HG03064 (cell line): ENCODE measurements around the gene MTG2.
A peak's percentile ranks its signal among the peaks of the same experiment; 100 is the strongest.

Experiments used
- ATAC-seq: cut with Tn5 transposase; IDR thresholded peaks from one replicate; pipeline ENCODE4 v1.9.1; 2021; ENCODE audit warnings: low read depth; ENCODE audit not compliant: unreplicated experiment

MTG2 gene

GRCh38 chr20:62201173-62202082 is 18.6 kb downstream of the MTG2 start:
- peak; percentile 67 for ATAC-seq

- ATAC-seq = peak; percentile 44
Observed at GRCh38 chr20:62202083-62202395, 19.2 kb downstream of the MTG2 start.

DNA sequence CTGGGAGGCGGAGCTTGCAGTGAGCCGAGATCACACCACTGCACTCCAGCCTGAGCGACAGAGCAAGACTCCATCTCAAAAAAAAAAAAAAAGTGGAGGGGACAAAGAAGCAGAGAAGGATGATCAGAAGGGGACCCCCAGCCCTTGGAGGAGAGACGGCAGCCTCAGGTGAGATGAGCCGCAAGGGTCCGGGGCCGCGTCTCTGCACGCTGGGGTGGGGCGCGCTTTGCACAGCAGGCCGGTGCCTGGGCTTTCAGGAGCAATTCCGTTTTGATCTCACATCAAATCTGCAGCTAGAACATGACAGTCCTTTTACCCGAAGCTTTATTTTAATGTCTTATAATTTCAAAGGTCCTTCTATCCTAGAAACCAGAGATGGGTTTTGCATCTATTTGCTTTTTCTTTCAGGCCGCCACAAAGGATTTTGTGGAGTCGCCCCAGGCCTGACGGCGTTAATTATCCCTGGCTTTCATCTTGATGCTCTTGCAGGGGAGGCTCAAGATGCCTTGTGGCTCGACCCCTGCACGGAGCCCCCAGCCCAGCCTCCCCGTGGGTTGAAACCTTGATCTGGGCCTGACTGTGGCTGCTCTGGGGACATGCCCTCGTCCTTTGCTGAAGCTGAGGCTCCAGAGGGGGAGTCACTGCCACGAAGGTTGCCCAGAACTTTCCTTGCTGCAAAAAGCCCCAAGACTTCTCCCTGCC is 20.0 kb downstream of the MTG2 start:
- ATAC-seq = no peak

GRCh38 chr20:62203378-62204030 is 20.7 kb downstream of the MTG2 start:
- no peak for ATAC-seq

DNA sequence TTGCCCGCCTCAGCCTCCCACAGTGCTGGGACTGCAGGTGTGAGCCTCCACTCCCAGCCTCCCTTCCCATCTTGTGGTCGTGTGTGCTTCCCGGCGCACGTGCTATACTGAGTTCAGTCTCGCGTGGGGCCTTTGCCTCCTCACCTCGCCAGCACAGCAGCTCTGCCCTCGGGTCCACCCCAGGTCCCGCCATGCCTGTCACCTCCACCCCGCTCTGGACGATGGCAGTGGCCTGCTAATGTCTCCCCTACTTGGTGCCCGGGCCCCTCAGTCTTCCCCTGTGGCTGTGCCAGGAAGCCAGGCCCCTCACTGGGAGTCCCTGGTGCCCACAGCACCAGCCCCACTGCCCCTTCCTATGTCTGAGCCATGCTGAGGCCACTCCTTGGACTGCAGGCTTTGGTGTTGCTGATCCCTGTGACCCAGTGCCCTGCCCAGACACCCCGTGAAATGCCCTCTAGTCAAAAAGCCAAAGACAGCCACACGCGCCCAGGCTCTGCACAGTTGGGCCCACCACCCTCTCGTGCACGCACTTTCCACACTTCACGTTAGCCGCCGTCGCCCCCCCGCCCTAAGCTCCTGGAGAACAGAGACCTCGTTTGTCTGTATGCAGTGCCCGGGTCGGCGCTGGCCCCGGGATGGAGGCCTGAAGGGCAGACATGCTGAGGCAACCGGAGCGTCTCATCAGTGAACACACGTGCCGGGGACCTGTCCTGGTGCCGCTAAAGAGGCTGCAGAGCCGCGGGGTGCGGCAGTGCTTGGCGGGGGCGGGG is 23.0 kb downstream of the MTG2 start:
- ATAC-seq = no peak

DNA sequence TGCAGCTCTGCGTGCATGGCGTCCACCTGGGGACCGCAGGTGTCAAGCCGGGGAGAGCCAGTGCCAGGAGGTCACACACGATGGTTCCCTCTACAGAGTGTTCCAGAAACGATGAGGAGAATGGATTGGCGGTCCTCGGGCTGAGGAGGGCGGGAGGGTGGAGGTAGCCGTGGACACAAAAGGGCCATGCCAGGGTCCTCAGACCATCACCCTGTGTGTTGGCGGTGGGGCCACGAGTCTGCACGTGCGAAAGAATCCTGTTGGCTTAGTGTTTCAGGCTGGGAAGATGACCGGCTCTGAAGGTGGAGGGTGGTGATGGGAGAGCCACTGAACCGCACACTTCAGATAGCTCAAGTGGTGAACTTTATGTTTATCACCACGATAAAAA is 23.6 kb downstream of the MTG2 start:
- ATAC-seq = no peak

GRCh38 chr20:62208061-62208794 is 25.4 kb downstream of the MTG2 start:
- ATAC-seq = no peak

DNA sequence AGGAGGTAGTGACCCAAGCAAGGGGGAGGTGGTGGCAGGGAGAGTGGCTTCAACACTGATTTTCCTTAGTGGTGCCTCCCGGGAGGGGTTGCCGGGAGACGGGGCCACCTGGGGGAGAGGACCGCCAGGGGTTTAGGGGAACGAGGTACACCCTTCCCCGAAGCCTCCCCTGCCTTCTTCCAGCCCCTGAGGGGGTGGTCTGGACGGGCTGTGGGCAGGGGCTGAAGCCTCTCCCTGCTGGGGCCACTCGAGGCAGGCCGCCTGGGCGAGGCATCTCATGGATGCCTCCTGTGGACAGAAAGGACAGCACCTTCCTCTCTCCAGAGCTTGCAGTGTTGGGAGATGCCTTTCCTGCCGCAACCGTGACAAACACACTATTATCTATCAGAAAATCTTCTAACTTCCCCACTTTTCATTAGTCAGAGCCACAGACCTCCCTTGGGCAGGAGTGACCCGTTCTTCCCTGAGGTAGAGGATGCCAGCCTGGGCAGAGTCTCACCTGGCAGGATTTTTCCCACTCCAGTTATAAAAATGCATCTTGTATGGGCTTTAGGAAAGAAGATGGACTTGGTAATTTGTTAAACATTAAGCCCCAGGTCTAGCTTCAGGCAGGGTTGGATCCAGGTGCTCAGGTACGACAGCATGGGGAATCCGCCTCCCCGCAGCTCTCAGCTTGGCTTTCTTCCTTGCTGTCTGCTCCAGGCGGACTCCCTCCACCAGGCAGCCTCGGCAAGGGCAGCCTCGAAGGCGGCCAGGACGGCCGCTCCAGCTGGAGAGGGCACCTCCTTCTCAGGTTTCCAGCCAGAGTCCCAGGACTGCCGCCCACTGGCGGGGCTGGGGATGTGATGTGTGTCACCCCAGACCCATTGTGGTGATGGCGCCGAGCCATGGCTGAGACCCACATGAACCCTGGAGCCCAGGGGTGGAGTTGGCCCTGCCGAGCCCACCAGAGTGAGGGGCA is 26.2 kb downstream of the MTG2 start:
- no peak for ATAC-seq

GRCh38 chr20:62209850-62210495 is 27.1 kb downstream of the MTG2 start:
- ATAC-seq = no peak

- no peak for ATAC-seq
Observed at GRCh38 chr20:62210496-62210855, 27.6 kb downstream of the MTG2 start.

DNA sequence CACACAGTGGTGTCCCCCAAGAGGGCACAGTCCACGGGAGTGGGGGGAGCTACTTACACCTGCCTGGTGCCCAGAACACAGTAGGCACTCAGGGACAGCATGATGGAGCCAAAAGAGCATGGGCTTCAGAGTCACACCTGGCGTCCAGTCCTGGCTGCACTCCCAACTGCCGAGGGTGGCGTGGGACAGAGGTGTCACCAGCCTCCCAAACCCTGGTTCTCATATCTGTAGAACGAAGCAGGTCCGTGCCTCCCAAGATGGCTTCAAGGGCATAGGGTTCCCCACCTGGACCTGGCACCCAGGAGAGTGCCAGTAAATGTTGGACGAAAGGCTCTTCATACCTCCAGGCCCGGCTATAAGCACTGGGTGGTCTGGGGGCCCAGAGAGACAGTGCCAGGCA is 28.4 kb downstream of the MTG2 start:
- no peak for ATAC-seq

DNA sequence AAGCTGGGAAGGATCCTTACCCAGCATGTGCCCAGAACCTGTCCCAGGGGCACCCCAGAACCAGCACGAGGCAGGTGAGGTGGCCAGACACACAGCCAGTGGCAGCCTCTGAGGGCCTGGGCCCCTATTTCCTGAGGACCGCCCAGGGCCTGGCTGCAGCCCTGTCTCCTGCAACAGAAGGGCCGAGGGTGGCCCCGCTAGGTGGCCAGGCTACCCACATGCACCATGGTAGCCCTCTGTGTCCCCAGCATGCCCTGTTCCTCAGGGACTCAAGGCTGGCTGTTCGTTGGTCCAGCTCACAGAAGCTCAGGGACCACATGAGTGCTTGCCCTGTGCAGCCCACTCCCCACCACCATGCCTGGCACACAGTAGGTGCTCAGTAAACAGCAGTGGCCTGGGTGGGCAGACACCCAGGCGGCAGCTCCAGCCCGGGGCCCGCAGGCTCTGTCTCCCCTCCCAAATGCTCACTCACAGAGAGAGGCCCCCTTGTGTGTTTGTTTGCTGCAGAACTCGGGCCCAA is 29.0 kb downstream of the MTG2 start:
- no peak for ATAC-seq

GRCh38 chr20:62212299-62212698 is 29.5 kb downstream of the MTG2 start:
- no peak for ATAC-seq

DNA sequence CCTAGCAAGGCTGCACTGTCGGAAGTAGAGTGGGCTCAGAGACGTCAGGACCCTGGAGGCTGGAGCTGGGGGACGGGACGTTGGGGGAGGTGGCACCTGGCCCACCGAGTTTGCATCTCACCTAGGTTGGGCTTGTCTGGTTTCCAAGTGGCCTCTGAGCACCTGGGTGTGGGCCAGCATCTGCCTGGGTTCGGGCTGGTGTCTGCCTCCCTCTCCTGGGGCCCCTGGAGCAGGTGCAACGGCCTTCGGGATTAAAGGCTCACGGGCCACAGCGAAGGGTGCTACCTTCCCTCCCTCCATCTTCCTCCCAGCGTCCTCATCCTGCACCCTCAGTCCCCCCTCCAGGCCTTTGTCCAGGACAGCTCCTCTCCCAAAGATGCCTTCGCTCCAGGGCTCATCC is 31.2 kb downstream of the MTG2 start:
- no peak for ATAC-seq

DNA sequence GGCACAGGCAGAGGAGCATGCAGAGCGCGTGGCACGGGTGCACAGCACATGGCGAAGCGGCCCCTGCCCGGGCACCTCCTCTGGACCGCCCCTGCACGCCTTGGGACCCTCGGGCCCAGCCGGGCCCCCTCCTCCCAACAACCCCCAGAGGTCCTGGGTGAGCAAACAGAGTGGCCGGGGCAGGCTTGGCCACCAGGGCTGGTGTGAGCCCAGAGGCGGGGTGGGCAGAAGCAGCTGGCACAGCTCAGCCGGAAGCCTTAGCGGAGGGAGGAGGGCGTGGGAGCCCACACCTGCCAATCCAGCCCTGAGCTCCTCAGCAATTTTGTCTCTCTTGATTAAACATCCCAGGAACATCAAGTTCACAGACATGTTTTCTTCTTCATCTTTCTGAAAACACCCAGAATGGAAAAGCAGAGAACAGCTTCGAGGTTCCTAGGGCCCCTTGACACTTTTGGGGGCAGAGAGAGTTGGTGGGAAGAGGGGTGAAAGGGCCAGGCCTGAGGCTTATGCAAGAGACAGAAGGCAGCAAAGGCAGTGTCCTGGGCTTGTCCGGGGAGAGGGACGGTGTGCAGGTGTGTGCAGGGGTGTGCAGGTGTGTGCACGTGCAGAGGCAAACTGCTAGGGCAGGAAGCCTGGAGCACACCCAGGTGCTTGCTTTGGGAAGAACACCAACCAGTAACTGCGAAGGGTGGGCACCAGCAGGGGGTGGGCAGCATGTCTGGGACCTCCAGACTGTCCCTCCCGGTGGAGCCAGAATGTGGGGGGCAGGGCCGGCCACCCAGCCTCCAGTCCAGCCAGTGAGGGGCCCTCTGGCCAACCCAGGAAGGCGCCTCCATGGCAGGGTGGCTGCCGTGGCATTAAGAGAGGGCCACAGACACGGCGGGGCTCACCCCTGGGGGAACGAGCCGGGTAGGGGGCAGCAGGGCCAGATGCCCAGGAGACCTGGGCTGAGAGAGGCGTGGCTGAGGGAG is 32.5 kb downstream of the MTG2 start:
- ATAC-seq = no peak

DNA sequence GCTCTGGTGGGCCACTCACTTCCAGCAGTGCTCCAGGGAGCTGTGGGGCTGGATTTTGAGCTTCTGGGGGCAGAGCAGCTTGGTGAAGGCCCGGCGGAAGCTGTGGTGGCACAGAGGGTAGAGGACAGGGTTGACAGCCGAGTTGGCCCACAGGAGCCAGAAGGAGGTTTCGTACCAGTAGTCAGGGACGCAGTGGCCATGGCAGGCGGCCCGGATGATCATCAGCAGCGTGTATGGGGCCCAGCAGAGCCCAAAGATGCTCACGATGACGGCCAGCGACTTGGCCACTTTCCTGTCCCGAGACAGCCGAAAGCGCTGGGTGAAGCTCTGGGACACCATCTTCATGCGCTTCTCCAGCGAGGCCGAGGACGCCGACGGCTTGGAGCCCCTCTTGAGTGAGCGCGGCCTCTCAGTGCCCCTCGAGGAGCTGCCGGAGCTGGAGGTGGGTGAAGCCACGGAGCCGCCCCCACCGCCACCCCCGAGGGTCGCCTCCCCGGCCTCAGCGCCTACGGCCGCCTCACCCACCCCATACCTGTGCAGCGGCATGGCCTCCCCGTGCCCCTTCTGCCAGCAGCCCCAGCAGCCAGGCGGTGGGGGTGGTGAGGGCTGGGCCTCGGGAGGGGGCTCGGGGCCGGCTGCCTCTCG is 33.3 kb downstream of the MTG2 start:
- no peak for ATAC-seq
